Measurements from ENCODE around the gene ZMYND19.
"Not testable (repeated sequence)": the region's sequence is repeated elsewhere in the genome, so short reads cannot be mapped to it uniquely, and the experiment has no call there.

Gene ZMYND19

GRCh38 chr9:137553654-137554053 lies 36.7 kb downstream of the ZMYND19 start:
- DNase-seq = not testable (repeated sequence)

DNA sequence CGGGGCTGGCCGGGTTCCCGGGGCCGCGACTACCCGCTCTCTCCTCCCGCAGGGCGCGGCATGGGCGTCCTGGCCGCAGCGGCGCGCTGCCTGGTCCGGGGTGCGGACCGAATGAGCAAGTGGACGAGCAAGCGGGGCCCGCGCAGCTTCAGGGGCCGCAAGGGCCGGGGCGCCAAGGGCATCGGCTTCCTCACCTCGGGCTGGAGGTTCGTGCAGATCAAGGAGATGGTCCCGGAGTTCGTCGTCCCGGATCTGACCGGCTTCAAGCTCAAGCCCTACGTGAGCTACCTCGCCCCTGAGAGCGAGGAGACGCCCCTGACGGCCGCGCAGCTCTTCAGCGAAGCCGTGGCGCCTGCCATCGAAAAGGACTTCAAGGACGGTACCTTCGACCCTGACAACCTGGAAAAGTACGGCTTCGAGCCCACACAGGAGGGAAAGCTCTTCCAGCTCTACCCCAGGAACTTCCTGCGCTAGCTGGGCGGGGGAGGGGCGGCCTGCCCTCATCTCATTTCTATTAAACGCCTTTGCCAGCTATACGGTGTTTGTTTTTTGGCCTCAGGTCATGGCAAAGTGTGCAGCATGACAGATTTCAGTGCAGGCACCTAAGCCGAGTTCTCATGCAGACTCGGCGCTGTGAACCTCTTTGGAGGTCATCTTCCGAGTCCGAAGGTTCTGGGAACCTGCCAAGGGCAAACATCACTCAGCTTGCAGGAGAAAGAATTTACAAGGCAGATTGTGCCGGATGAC lies 38.1 kb downstream of the ZMYND19 start:
- DNase-seq = peak in 1 of 2 experiments; percentile 36

DNA sequence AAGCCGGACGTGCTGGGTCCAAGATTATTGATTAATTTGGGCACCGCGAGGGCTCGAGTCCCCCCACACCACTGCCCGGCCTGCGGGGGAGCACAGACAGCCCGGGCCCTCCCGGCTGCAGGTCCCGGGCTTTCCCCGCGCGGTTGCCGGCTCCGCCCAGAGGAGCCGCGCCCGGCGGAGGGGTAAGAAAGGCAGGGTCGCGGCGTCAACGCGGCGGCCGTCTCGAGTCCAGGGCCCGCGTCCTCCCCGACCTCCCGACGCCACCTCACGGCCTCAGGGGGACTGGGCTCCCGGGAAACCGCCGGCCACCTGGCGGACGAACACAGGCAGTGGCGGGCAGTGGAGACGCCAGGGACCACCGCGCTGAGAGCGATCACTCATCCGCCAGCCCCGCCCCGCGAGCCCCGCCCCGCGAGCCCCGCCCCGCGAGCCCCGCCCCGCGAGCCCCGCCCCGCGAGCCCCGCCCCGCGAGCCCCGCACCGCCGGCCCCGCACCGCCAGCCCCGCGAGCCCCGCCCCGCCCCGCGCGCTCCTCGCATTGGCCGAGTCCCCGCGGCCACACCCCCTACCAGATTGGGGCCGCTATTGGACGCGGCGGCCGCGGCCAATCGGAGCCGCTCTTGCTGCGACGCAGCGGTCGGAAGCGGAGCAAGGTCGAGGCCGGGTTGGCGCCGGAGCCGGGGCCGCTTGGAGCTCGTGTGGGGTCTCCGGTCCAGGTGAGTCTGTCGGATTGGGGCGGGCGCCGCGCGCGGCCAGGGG lies 38.9 kb downstream of the ZMYND19 start, which contains the start of gene MRPL41:
Gene MRPL41 (plus strand): TSS at position 616 of the 758 bp plus-strand sequence. CDS start 203 bp downstream, outside the sequence.
- peak; percentile 20 to 88 for DNase-seq

DNA sequence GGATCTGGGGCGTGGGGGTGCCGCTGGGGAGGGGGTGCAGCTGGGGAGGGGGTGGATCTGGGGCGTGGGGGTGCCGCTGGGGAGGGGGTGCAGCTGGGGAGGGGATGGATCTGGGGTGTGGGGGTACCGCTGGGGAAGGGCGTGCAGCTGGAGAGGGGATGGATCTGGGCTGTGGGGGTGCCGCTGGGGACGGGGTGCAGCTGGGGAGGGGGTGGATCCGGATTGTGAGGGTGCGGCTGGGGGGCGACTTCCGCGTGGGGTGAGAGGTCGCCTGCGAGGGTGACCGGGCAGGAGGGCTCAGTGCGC lies 39.4 kb downstream of the ZMYND19 start:
- not testable (repeated sequence) for DNase-seq

GRCh38 chr9:137550231-137550621 lies 40.1 kb downstream of the ZMYND19 start, which contains the start of gene PNPLA7:
Gene PNPLA7, minus strand, starts transcription at chr9:137550402. Its CDS starts 205 bp downstream, at chr9:137550197.
- peak; percentile 39 to 80 for DNase-seq

- DNase-seq = no peak
Measured at GRCh38 chr9:137547687-137548543, 42.4 kb downstream of the ZMYND19 start.

- DNase-seq = no peak
Measured at GRCh38 chr9:137545123-137545522, 45.2 kb downstream of the ZMYND19 start.

- no peak for DNase-seq
Measured at GRCh38 chr9:137544176-137544760, 46.0 kb downstream of the ZMYND19 start.

GRCh38 chr9:137543237-137543963 lies 46.9 kb downstream of the ZMYND19 start:
- no peak for DNase-seq

DNA sequence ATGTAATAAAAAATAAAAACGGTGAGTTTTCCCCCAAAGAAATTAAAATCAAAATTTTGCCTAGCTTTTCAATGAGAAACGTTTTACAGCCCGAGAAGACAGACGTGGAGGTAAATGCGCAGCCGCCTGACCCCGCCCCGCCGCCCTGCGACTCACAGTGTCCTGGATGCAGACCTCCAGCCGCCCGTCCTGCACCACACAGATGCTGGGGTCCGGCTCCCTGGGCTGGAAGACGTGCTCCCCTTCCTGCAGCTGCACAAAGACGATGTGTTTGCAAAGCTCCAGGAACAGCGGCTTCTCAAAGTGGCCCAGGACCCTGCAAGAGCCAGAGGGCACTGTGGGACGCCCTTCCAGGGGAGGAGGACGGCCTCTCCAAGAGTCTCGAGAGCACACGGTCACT lies 47.8 kb downstream of the ZMYND19 start:
- no peak for DNase-seq

- DNase-seq = no peak
Measured at GRCh38 chr9:137540536-137540935, 49.8 kb downstream of the ZMYND19 start.

DNA sequence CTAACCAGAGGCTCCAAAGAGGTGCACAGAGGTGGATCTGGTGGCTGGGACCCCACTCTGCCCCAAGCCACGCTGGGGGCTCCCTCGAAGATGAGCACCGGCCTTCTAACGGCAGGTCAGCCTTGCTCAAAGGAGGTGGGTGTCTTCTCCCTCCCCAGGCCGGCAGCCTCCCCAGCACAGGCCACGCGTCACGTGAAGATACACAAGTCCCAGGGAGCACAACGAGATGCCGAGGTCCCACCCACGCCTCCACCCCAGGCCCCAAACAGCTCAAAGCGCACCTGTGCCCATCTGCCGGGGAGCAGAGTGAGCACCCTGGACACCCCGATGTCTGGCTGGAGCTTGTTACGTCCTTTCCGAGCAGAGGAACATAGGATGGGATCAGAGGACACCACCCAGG lies 52.3 kb downstream of the ZMYND19 start:
- DNase-seq = no peak

DNA sequence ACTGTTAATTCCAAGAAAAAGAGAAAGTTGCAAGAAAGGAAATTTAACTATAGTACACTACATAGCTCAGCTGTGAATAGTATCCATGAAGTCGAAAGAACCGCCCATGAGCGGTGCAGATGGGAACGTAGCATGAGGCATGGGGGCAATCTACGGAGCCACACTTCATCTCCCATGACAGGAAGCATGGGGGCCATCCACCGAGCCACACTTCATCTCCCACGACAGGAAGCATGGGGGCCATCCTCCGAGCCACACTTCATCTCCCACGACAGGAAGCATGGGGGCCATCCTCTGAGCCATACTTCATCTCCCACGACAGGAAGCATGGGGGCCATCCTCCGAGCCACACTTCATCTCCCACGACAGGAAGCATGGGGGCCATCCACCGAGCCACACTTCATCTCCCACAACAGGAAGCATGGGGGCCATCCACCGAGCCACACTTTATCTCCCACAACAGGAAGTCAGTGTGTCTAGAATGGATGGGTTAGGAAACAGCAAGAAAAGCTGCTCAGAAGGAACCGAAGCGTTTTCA lies 53.6 kb downstream of the ZMYND19 start:
- DNase-seq = not testable (repeated sequence)

GRCh38 chr9:137535120-137535428 lies 55.2 kb downstream of the ZMYND19 start:
- no peak for DNase-seq

- peak; percentile 32 to 67 for DNase-seq
Measured at GRCh38 chr9:137534256-137535119, 55.8 kb downstream of the ZMYND19 start.

DNA sequence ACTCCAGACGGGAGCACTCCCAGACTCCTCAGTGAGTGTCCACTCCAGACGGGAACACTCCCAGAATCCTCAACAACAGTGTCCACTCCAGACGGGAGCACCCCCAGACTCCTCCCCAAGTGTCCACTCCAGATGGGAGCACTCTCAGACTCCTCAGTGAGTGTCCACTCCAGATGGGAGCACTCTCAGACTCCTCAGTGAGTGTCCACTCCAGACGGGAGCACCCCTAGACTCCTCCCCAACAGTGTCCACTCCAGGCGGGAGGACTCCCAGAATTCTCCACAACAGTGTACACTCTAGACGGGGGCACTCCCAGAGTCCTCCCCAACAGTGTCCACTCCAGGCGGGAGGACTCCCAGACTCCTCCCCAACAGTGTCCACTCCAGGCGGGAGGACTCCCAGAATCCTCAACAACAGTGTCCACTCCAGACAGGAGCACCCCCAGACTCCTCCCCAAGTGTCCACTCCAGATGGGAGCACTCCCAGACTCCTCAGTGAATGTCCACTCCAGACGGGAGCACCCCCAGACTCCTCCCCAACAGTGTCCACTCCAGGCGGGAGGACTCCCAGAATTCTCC lies 57.3 kb downstream of the ZMYND19 start:
- not testable (repeated sequence) for DNase-seq

All from NCI-H526 (cell line).